Measurements from ENCODE around the gene RPLP1.

RPLP1 gene

GRCh38 chr15:69412701-69413100 lies 39.9 kb upstream of the RPLP1 start:
- no peak overlapping the region for H3K27ac ChIP-seq (ENCODE audit: low read length)
- no peaks in the 10 kb centered on the region for H4K20me1 ChIP-seq (ENCODE audit: insufficient read depth, low read length)
- peaks cover 7% of the 10 kb centered on the region; the same call in 1 of the 2 replicates for H3F3A ChIP-seq (ENCODE audit: insufficient read depth, low read length)
- H3K79me2 ChIP-seq (ENCODE audit: low read length) = peaks cover 33% of the 10 kb centered on the region
- no peak for DNase-seq
- TF ChIP-seq CTCF (IDR thresholded peaks at IDR 0.05; ENCODE audit: low read length) (no peak), EZH2phosphoT487 (IDR thresholded peaks at IDR 0.05; ENCODE audit: low read length) (no peak), EZH2 (optimal IDR thresholded peaks at IDR 0.05; ENCODE audit: low read depth, low read length) (no peak)
- peaks cover 4% of the 10 kb centered on the region; the same call in 1 of the 2 replicates for H3K4me1 ChIP-seq (ENCODE audit: low read length)
- no peak overlapping the region for H3K4me2 ChIP-seq (ENCODE audit: low read depth, low read length)
- no peaks in the 10 kb centered on the region for H3K27me3 ChIP-seq (replicated peaks; ENCODE audit: insufficient read depth, low read length)
- no peak overlapping the region for H2AFZ ChIP-seq (ENCODE audit: low read length)
- no peak overlapping the region for H3K9ac ChIP-seq (ENCODE audit: low read length)
- H3K4me3 ChIP-seq (ENCODE audit: low read length) = no peak overlapping the region
- H3K9me3 ChIP-seq (replicated peaks; ENCODE audit: insufficient read depth, low read length) = no peaks in the 10 kb centered on the region
- no peaks in the 10 kb centered on the region; the same call in 1 of the 2 replicates for H3K36me3 ChIP-seq (replicated peaks; ENCODE audit: insufficient read depth, low read length)
- no peaks in the 10 kb centered on the region for H3K9me2 ChIP-seq (replicated peaks; ENCODE audit: insufficient read depth, low read length)

- no peaks in the 10 kb centered on the region for H3K9me3 ChIP-seq (replicated peaks; ENCODE audit: insufficient read depth, low read length)
- H4K20me1 ChIP-seq (ENCODE audit: insufficient read depth, low read length) = no peaks in the 10 kb centered on the region
- H3K4me1 ChIP-seq (ENCODE audit: low read length) = peaks cover 4% of the 10 kb centered on the region; the same call in 1 of the 2 replicates
- H3K27ac ChIP-seq (ENCODE audit: low read length) = peak within 1 kb of the TSS; percentile 62; the same call in 1 of the 2 replicates
- peak within 1 kb of the TSS; percentile 81 for H3K9ac ChIP-seq (ENCODE audit: low read length)
- H3K36me3 ChIP-seq (replicated peaks; ENCODE audit: insufficient read depth, low read length) = no peaks in the 10 kb centered on the region; the same call in 1 of the 2 replicates
- no peaks in the 10 kb centered on the region for H3K9me2 ChIP-seq (replicated peaks; ENCODE audit: insufficient read depth, low read length)
- H3K79me2 ChIP-seq (ENCODE audit: low read length) = peaks cover 44% of the 10 kb centered on the region
- H3K4me3 ChIP-seq (ENCODE audit: low read length) = peak within 1 kb of the TSS; percentile 91
- H2AFZ ChIP-seq (ENCODE audit: low read length) = peak within 1 kb of the TSS; percentile 87
- TF ChIP-seq CTCF (IDR thresholded peaks at IDR 0.05; ENCODE audit: low read length) = no peak
- TF ChIP-seq EZH2 (optimal IDR thresholded peaks at IDR 0.05; ENCODE audit: low read depth, low read length) = no peak
- no peak for TF ChIP-seq EZH2phosphoT487 (IDR thresholded peaks at IDR 0.05; ENCODE audit: low read length)
- peak; percentile 97 for DNase-seq
- H3K4me2 ChIP-seq (ENCODE audit: low read depth, low read length) = peak within 1 kb of the TSS; percentile 84
- no peaks in the 10 kb centered on the region for H3K27me3 ChIP-seq (replicated peaks; ENCODE audit: insufficient read depth, low read length)
- peaks cover 7% of the 10 kb centered on the region; the same call in 1 of the 2 replicates for H3F3A ChIP-seq (ENCODE audit: insufficient read depth, low read length)
Measured at GRCh38 chr15:69413822-69414700, 38.6 kb upstream of the RPLP1 start, which contains the start of gene KIF23. KIF23 (plus strand) TSS chr15:69414349; CDS start chr15:69414466, 117 bp downstream.

- Histone ChIP-seq H3K36me3 (replicated peaks; ENCODE audit: insufficient read depth, low read length) (no peaks in the 10 kb centered on the region; the same call in none of the 2 replicates), H3K9me2 (replicated peaks; ENCODE audit: insufficient read depth, low read length) (no peaks in the 10 kb centered on the region), H3K27me3 (replicated peaks; ENCODE audit: insufficient read depth, low read length) (no peaks in the 10 kb centered on the region), H3K9ac (ENCODE audit: low read length) (peak overlapping the region; percentile 81), H3K27ac (ENCODE audit: low read length) (peak overlapping the region; percentile 62; the same call in 1 of the 2 replicates), H3K9me3 (replicated peaks; ENCODE audit: insufficient read depth, low read length) (no peaks in the 10 kb centered on the region), H3K4me2 (ENCODE audit: low read depth, low read length) (peak overlapping the region; percentile 84), H4K20me1 (ENCODE audit: insufficient read depth, low read length) (no peaks in the 10 kb centered on the region), H3K4me3 (ENCODE audit: low read length) (peak overlapping the region; percentile 91), H3K79me2 (ENCODE audit: low read length) (peaks cover 51% of the 10 kb centered on the region), H3K4me1 (ENCODE audit: low read length) (peaks cover 4% of the 10 kb centered on the region; the same call in 1 of the 2 replicates), H3F3A (ENCODE audit: insufficient read depth, low read length) (peaks cover 7% of the 10 kb centered on the region; the same call in 1 of the 2 replicates), H2AFZ (ENCODE audit: low read length) (peak overlapping the region; percentile 87)
- TF ChIP-seq EZH2 (optimal IDR thresholded peaks at IDR 0.05; ENCODE audit: low read depth, low read length) (no peak), CTCF (IDR thresholded peaks at IDR 0.05; ENCODE audit: low read length) (no peak), EZH2phosphoT487 (IDR thresholded peaks at IDR 0.05; ENCODE audit: low read length) (no peak)
- peak; percentile 66 for DNase-seq
Measured at GRCh38 chr15:69414701-69415167, 37.9 kb upstream of the RPLP1 start.
